Sigmoid colon (tissue), 7 donors: Measurements from ENCODE around the gene BAHCC1. TPM values are rescaled to one million over a fixed set of nuclear protein-coding genes. Genes with fewer than 3 reads are reported as not detected.

Source experiments
- DNase-seq: peaks from one replicate; pipeline ENCODE4 v3.0.0-alpha.2; 2019
- H3K27ac ChIP-seq, 4 donors: fragments of 200-600 bp; sonication (generic); one replicate each; pipeline ENCODE4 v1.5.1; 2016 to 2019; ENCODE audit warnings: mild to moderate bottlenecking in 1 of 4
- H3K27me3 ChIP-seq, 3 donors: fragments of 200-600 bp; sonication (generic); one replicate each; pipeline ENCODE4 v1.5.1; 2019; ENCODE audit warnings: mild to moderate bottlenecking in 1 of 3
- H3K36me3 ChIP-seq, 4 donors: fragments of 200-600 bp; sonication (generic); one replicate each; pipeline ENCODE4 v1.5.1; 2016 to 2019
- H3K4me1 ChIP-seq, 4 donors: fragments of 200-600 bp; sonication (generic); one replicate each; pipeline ENCODE4 v1.5.1; 2017 to 2019
- H3K4me3 ChIP-seq, 4 donors: fragments of 200-600 bp; sonication (generic); one replicate each; pipeline ENCODE4 v1.5.1; 2017 to 2019; ENCODE audit warnings: mild to moderate bottlenecking in 2 of 4, moderate library complexity in 1 of 4
- H3K9me3 ChIP-seq, 4 donors: fragments of 200-600 bp in 3 of 4; sonication (generic) in 3 of 4; one replicate each; pipeline versions ENCODE4 v1.5.1 to v1.6.1; 2013 to 2019
- EP300 ChIP-seq, 4 donors: sonication (generic); formaldehyde crosslinking; IDR thresholded peaks; one replicate each; pipeline ENCODE4 v1.6.1; 2017; ENCODE audit warnings: antibody characterized with exemption in 4 of 4
- POLR2A ChIP-seq, 2 donors: fragments of 450-650 bp; IDR thresholded peaks; one replicate each; pipeline ENCODE4 v1.6.1; 2016; ENCODE audit warnings: antibody characterized with exemption in 2 of 2, mild to moderate bottlenecking in 2 of 2, moderate library complexity in 2 of 2
- POLR2AphosphoS5 ChIP-seq, 4 donors: sonication (generic); formaldehyde crosslinking; IDR thresholded peaks; one replicate each; pipeline ENCODE4 v1.6.1; 2017; ENCODE audit warnings: antibody characterized with exemption in 4 of 4
- WGBS, 2 donors: extraction: QIAGEN DNeasy Blood & Tissue Kit; methylation state at CpG; one replicate each; pipeline ENCODE4 v1.1.7; 2013; 5-methylcytosine and 5-hydroxymethylcytosine counted together
- intact Hi-C: fragments of 100-400 bp; cut with DNase I; formaldehyde crosslinking; loops from one replicate; pipeline ENCODE4 v1.15.1; 2023
- polyA plus RNA-seq, 3 donors: library from polyadenylated mRNA; stranded (reverse); fragments of 200-250 nt; gene quantifications; one replicate each; pipeline ENCODE4 v1.2.3, GENCODE V29; 2013
- total RNA-seq, 4 donors: library from RNA; depleted of rRNA; stranded (reverse); fragments of >200 nt; gene quantifications; one replicate each; pipeline ENCODE4 v1.1.0, GENCODE V29; 2016
- TF ChIP-seq, protein P1 (sequence below), 4 experiments: fragments of 450-650 bp in 3 of 4; fragments of 200-600 bp in 1 of 4; IDR thresholded peaks; one replicate each; pipeline ENCODE4 v1.5.1; 2016 to 2019; ENCODE audit warnings: antibody characterized with exemption in 4 of 4, mild to moderate bottlenecking in 3 of 4, moderate library complexity in 2 of 4
- donor health status: healthy with polysubstance abuse.
- donor health status: Bipolar disorder and iron deficiency.
- donor health status: healthy.

Gene BAHCC1
- total and polyA plus RNA-seq, 7 donors, result 1.8 to 18.6 (median 6.4) TPM

GRCh38 chr17:81456091-81456490 lies 60.8 kb downstream of the BAHCC1 start:
- Histone ChIP-seq H3K4me1 (no peaks in the 10 kb centered on the region), H3K4me3 (no peak overlapping the region), H3K27me3 (no peaks in the 10 kb centered on the region), H3K27ac (no peak overlapping the region), H3K9me3 (no peaks in the 10 kb centered on the region), H3K36me3 (peaks cover 0 to 48% (median 6%) of the 10 kb centered on the region in 4 donors)
- TF ChIP-seq POLR2A (IDR thresholded peaks at IDR 0.05) (no peak), POLR2AphosphoS5 (IDR thresholded peaks at IDR 0.05) (no peak), EP300 (IDR thresholded peaks at IDR 0.05) (no peak)
- TF ChIP-seq, protein P1, sequence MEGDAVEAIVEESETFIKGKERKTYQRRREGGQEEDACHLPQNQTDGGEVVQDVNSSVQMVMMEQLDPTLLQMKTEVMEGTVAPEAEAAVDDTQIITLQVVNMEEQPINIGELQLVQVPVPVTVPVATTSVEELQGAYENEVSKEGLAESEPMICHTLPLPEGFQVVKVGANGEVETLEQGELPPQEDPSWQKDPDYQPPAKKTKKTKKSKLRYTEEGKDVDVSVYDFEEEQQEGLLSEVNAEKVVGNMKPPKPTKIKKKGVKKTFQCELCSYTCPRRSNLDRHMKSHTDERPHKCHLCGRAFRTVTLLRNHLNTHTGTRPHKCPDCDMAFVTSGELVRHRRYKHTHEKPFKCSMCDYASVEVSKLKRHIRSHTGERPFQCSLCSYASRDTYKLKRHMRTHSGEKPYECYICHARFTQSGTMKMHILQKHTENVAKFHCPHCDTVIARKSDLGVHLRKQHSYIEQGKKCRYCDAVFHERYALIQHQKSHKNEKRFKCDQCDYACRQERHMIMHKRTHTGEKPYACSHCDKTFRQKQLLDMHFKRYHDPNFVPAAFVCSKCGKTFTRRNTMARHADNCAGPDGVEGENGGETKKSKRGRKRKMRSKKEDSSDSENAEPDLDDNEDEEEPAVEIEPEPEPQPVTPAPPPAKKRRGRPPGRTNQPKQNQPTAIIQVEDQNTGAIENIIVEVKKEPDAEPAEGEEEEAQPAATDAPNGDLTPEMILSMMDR (IDR thresholded peaks at IDR 0.05), result no peak
- intact Hi-C loops, result no loop called here
- WGBS, 2 donors, result 73 to 90% methylated on average over 15 of the region's 15 CpGs
- DNase-seq, result no peak

- no peaks in the 10 kb centered on the region for H3K9me3 ChIP-seq
- H3K4me1 ChIP-seq, result no peaks in the 10 kb centered on the region
- H3K36me3 ChIP-seq, result peaks cover 0 to 47% (median 5%) of the 10 kb centered on the region in 4 donors
- no peak overlapping the region for H3K4me3 ChIP-seq
- no peak for DNase-seq
- WGBS, 2 donors, result 63 to 89% methylated on average over 7 of the region's 7 CpGs
- H3K27me3 ChIP-seq, result no peaks in the 10 kb centered on the region
- H3K27ac ChIP-seq, result no peak overlapping the region
- TF ChIP-seq POLR2A (IDR thresholded peaks at IDR 0.05) (no peak), POLR2AphosphoS5 (IDR thresholded peaks at IDR 0.05) (no peak), EP300 (IDR thresholded peaks at IDR 0.05) (no peak)
- TF ChIP-seq, protein P1 (IDR thresholded peaks at IDR 0.05), result no peak
- intact Hi-C loops, result no loop called here
These were observed 61.5 kb downstream of the BAHCC1 start for GRCh38 chr17:81456798-81457197.

DNA sequence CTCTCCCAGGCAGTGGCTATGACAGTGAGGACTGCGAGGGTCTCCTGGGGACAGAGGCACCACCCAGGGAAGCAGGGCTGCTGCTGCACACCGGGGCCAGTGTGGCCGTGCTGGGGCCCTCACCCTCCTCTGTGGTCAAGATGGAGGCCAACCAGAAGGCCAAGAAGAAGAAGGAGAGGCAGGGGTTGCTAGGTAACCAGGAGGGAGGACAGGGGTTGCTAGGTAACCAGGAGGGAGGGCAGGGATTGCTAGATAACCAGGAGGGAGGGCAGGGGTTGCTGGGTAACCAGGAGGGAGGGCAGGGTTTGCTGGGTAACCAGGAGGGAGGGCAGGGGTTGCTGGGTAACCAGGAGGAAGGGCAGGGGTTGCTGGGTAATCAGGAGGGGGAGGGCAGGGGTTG lies 62.1 kb downstream of the BAHCC1 start:
- no peak overlapping the region for H3K4me3 ChIP-seq
- intact Hi-C loops, result no loop called here
- H3K9me3 ChIP-seq, result no peaks in the 10 kb centered on the region
- H3K27ac ChIP-seq, result no peak overlapping the region
- peaks cover 0 to 51% (median 4%) of the 10 kb centered on the region in 4 donors for H3K36me3 ChIP-seq
- no peak for DNase-seq
- TF ChIP-seq, protein P1 (IDR thresholded peaks at IDR 0.05), result no peak
- TF ChIP-seq POLR2A (IDR thresholded peaks at IDR 0.05) (no peak), EP300 (IDR thresholded peaks at IDR 0.05) (no peak)
- H3K4me1 ChIP-seq, result no peaks in the 10 kb centered on the region
- H3K27me3 ChIP-seq, result no peaks in the 10 kb centered on the region
- WGBS, 2 donors, result 94 to 97% methylated on average over 3 of the region's 3 CpGs

DNA sequence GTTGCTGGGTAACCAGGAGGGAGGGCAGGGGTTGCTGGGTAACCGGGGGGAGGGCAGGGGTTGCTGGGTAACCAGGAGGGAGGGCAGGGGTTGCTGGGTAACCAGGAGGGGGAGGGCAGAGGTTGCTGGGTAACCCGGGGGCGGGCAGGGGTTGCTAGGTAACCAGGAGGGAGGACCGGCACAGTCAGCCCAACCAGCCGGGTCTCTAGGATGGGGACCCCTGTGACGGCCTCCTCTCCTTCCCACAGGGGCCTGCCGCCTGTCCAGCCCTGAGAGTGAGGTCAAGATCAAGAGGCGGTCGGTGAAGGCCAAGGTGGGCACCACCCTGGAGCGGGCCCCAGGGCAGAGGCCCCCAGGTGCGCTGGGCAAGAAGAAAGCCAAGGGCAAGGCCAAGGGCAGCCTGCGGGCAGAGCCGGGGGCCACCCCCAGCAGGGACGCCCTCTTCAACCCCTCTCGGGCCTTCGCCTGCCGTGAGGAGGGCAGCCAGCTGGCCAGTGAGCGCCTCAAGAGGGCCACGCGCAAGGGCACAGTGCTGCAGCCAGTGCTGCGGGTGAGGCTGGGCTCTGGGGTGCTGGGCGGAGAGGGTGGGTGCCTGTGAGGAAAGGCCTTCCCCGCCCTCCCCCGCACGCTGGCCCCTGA lies 62.8 kb downstream of the BAHCC1 start:
- TF ChIP-seq, protein P1 (IDR thresholded peaks at IDR 0.05), result no peak
- no peak for TF ChIP-seq POLR2A (IDR thresholded peaks at IDR 0.05)
- no peak for TF ChIP-seq EP300 (IDR thresholded peaks at IDR 0.05)
- no peak for TF ChIP-seq POLR2AphosphoS5 (IDR thresholded peaks at IDR 0.05)
- no peak for DNase-seq
- intact Hi-C loops, result no loop called here
- Histone ChIP-seq H3K4me3 (no peak overlapping the region), H3K4me1 (no peaks in the 10 kb centered on the region), H3K27me3 (no peaks in the 10 kb centered on the region), H3K27ac (no peak overlapping the region), H3K9me3 (no peaks in the 10 kb centered on the region), H3K36me3 (peaks cover 0 to 51% (median 7%) of the 10 kb centered on the region in 4 donors)
- WGBS, 2 donors, result 92 to 93% methylated on average over 25 of the region's 25 CpGs

DNA sequence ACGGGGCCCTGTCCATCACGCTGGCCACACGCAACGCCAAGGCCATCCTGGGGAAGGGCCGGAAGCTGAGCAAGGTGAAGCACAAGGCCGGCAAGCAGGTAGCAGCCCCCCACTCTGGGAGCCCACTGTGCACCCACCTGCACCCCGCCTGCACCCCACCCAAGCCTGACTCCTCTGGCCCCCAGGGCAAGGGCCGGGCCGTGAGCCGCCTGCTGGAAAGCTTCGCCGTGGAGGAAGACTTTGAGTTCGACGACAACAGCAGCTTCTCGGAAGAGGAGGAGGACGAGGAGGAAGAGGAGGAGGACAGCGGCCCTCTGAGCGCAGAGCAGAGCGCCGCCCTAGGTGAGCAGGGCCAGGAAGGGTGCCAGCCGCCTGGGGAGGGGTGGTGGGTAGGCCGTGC lies 63.4 kb downstream of the BAHCC1 start:
- TF ChIP-seq POLR2AphosphoS5 (IDR thresholded peaks at IDR 0.05), result no peak
- no peak for TF ChIP-seq POLR2A (IDR thresholded peaks at IDR 0.05)
- TF ChIP-seq, protein P1 (IDR thresholded peaks at IDR 0.05), result no peak
- TF ChIP-seq EP300 (IDR thresholded peaks at IDR 0.05), result no peak
- H3K4me3 ChIP-seq, result no peak overlapping the region
- H3K4me1 ChIP-seq, result no peaks in the 10 kb centered on the region
- no peak for DNase-seq
- intact Hi-C loops, result no loop called here
- no peak overlapping the region for H3K27ac ChIP-seq
- no peaks in the 10 kb centered on the region for H3K9me3 ChIP-seq
- 93 to 94% methylated on average over 22 of the region's 22 CpGs for WGBS, 2 donors
- no peaks in the 10 kb centered on the region for H3K27me3 ChIP-seq
- peaks cover 0 to 55% (median 7%) of the 10 kb centered on the region in 4 donors for H3K36me3 ChIP-seq
